GM21447 (cell line): ENCODE results near the gene RGS1.

Experiments used
- ATAC-seq: cut with Tn5 transposase; IDR thresholded peaks from one replicate; pipeline ENCODE4 v1.9.1; 2021; ENCODE audit not compliant: unreplicated experiment

The RGS1 gene

GRCh38 chr1:192552760-192553191 is 22.8 kb upstream of the RGS1 start:
- no peak for ATAC-seq

DNA sequence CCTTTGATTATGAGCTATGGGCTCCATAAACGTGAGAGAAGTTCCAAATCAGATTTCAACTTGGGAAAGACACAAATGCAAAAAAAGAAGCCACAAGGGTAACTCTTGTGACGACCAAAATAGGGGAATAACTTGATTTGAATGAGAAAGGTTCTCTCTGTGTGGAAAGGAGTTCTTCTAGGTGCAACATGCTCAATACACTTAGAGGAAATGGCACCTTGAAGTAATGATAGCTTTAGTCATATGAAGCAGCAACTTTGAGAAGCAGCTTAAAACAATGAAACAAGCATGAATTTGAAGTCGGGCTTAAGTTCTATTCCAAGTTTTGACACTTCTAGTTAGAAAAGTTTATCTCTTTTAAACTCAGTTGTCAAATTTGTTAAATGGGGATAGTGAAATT is 21.8 kb upstream of the RGS1 start:
- ATAC-seq = no peak

GRCh38 chr1:192554904-192555303 is 20.7 kb upstream of the RGS1 start:
- no peak for ATAC-seq

- no peak for ATAC-seq
These were observed 20.2 kb upstream of the RGS1 start for GRCh38 chr1:192555399-192555798.

DNA sequence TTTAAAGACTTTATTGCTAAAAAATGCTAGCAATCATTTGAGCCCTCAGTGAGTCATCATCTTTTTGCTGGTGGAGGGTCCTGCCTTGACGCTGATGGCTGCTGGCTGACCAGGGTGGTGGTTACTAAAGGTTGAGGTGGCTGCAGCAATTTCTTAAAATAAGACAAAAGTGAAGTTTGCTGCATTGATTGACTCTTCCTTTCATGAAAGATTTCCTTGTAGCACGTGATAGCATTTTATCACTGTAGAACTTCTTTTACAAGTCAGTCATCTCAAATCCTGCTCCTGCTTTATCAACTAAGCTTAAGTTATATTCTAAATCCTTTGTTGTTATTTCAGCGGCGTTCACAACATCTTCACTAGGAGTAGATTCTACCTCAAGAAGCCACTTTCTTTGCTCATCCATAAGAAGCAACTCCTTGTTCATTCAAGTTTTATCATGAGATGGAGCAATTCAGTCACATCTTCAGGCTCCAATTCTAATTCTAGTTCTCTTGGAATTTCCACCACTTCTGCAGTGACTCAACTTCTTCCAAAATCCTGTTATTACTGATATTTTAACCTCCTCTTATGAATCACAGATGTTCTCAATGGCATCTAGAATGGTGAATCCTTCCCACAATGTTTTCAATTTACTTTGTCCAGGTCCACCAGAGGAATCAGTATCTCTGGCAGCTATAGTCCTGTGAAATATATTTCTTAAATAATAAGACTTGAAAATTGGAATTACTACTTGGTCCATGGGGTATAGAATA is 17.6 kb upstream of the RGS1 start:
- no peak for ATAC-seq

GRCh38 chr1:192559115-192560006 is 16.2 kb upstream of the RGS1 start:
- peak; percentile 78 for ATAC-seq

- ATAC-seq = no peak
These were observed 14.3 kb upstream of the RGS1 start for GRCh38 chr1:192561301-192561700.

DNA sequence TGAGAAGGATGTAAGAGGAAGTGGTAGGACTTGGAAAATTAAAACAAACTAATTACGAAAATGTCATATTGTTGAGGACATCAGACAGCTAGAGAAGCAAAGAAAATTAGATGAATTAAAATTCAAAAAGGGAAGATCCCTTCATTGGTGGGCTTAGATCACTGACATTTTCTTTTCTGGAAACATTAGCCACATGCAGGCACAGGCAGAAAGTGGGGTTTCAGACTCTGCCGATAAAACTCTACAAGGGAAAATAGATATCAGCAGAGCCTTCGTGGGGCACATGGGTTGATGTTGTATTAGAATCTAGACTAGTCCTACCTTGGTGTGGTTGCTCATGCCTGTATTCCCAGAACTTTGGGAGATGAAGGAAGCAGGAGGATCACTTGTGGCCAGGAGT is 12.4 kb upstream of the RGS1 start:
- no peak for ATAC-seq

GRCh38 chr1:192564099-192564498 is 11.5 kb upstream of the RGS1 start:
- no peak for ATAC-seq

DNA sequence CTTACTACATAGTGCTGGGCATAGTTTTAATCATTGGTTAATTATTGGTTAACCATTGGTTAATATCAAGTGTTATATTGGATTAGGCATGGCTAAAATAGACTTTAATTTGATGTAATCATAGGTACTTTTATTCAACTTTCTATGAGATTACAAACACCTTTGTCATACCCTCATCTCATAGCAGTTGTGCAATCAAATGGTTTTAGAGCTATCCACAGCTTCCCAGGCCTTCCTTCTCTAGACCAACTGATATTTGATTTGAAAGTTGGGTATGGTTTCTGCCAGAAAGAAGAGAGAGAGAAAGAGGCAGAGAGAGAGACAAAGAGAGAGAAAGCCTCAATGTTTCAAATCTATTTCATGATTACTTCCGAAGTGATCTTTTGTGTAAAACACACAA is 9.6 kb upstream of the RGS1 start:
- no peak for ATAC-seq

- no peak for ATAC-seq
These were observed 8.9 kb upstream of the RGS1 start for GRCh38 chr1:192566657-192567056.

GRCh38 chr1:192568063-192568462 is 7.5 kb upstream of the RGS1 start:
- ATAC-seq = no peak

DNA sequence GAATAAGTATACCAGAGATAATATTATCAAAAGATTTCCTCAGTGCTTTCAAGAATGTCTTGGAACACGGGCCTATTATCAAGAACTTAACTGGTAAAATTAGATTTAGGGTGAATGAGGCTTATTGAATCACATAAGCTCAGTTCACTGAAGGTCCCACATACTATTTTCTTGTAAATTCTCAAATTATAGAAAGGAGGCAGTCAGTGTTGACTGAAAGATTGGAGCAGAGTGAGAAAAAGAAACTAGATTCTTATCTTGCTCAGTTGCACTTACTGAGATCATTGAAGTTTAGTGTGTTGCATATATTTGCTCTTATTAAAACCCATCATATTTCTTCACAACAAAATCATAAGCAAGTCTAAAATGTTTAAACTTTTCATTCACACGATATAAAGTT is 3.9 kb upstream of the RGS1 start:
- no peak for ATAC-seq

- ATAC-seq = no peak
These were observed 2.1 kb upstream of the RGS1 start for GRCh38 chr1:192573499-192573898.

DNA sequence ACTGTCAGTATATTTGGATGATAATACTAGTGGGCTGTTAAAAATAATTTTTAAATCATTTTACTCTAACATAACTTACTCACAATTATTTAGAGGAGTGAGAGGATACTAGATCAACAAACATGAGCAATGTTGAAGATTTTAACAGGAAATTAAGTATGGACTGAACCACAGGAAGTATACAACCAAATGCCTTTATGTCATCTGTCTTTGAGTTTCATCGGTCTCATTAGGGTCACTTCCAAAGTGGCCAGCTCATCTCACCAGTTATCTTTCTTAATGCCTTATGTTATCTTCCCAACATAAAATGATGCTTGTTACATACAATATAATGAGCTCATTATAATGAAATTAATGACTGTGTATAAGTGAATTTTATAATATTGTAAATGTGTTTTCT is 1.5 kb upstream of the RGS1 start:
- ATAC-seq = no peak

DNA sequence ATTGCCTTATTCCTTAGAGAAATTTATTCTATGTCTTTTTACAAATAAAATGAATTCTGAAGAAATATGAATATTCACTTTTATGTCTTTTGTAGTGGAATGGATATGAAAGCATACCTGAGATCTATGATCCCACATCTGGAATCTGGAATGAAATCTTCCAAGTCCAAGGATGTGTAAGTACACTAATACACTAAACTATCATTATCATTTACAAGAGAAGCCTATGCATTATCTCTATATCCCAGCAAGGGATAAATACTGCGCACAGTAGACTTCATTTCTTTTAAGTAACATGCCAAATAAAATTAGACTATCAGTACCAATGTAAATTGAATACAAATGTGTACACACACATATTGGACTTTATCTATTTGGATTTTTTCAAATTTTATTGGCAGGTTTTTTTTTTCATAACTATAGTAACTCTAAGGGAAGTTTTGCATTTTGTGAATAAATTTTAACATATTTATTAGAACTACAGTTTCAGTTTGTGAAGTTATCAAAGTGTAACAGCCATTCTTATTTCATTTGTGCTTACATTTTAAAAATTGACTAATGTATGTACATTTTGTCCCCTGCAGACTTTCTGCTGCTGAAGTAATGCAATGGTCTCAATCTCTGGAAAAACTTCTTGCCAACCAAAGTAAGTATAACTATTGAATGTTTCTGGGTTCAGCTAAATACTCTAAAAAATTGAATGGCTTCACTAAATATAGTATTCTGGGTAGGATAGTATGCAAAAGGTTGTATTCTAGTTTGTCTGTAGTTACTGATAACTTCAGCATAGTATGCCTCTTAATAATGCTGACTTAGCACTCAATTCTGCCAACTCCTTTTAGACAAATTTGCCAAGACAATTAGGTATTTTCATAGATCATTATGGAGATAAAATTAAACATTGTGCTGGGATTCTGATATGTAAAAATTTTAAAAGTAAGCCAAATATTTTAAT is 894 bp downstream of the RGS1 start:
- ATAC-seq = no peak

DNA sequence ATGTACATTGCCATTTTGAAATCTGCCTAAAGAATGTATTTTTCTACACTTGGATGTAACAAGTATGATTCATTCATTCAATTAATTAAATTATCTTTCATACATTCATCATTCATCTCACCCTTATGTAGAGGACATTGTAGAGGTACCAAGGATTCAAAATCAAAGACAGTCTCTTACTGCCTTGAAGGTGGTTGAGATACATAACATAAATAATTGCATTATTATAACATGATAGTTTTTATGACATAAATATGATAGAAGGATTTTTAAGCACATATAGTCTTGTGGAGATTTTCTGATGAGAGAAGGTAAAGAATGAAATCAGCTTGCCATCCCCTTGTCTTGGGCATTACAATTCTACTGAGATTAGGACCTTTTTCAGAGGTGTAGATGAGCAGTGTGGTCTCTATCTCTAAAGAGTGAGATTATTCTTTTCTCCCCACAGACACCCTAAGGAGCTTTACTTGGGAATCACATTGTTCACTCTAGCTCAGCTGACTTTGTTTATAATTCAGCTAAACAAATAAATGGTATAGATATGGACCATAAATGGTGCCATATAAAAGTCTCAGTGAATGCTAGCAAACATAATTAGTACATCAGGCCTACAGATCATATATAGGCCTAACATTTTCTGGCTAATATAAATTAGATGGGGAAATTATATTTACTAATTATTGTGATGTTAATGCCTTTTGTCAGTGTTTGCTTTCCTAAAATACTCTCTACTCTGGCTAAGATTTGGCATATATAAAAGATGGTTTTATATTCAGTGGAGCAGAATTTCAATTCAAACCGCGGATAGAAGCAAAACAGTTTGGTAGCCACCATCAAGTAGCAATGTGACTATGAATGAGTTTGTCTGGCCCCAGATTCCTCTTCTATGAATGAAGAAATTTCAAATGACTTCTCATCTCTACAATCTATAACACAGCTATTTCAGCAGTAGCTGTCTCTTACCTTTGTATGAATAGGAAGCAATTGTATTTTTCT is 1.9 kb downstream of the RGS1 start:
- ATAC-seq = no peak

GRCh38 chr1:192578144-192578909 is 2.8 kb downstream of the RGS1 start:
- no peak for ATAC-seq
